Measurements from ENCODE around the gene OCRL.

DNA sequence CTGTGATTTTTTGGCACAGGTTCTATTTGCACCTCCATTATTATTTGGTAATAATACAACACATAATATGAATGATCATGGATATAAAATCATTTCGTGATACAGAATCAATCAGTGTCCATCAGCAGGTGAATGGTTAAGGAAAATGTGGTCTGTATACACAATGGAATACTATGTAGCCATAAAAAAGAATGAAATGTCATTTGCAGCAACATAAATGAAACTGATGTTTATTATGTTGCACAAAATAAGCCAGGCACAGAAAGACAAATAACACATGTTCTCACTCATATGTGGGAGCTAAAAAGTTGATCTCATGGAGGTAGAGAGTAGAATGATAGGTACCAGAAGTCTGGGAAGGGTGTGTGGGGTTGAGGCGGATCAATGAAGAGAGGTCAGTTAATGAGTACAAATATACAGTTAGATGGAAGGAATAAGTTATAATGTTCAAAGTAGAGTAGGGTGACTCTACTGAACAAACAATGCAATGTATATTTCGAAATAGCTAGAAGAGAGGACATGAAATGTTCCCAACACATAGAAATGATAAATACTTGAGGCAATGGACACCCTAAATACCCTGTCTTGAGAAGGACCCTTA lies 15.7 kb upstream of the OCRL start:
- TF ChIP-seq, protein P1, sequence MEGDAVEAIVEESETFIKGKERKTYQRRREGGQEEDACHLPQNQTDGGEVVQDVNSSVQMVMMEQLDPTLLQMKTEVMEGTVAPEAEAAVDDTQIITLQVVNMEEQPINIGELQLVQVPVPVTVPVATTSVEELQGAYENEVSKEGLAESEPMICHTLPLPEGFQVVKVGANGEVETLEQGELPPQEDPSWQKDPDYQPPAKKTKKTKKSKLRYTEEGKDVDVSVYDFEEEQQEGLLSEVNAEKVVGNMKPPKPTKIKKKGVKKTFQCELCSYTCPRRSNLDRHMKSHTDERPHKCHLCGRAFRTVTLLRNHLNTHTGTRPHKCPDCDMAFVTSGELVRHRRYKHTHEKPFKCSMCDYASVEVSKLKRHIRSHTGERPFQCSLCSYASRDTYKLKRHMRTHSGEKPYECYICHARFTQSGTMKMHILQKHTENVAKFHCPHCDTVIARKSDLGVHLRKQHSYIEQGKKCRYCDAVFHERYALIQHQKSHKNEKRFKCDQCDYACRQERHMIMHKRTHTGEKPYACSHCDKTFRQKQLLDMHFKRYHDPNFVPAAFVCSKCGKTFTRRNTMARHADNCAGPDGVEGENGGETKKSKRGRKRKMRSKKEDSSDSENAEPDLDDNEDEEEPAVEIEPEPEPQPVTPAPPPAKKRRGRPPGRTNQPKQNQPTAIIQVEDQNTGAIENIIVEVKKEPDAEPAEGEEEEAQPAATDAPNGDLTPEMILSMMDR (IDR thresholded peaks at IDR 0.05): no peak
- TF ChIP-seq POLR2A (IDR thresholded peaks at IDR 0.05): no peak

Data from testis (tissue), 2 donors.